ENCODE data around the gene PTPN6.

The PTPN6 gene

GRCh38 chr12:6923003-6923732 is 28.0 kb upstream of the PTPN6 start:
- DNase-seq: no peak

GRCh38 chr12:6923851-6924250 is 27.3 kb upstream of the PTPN6 start:
- no peak for DNase-seq

- DNase-seq: no peak
Observed at GRCh38 chr12:6925239-6925539, 26.0 kb upstream of the PTPN6 start.

GRCh38 chr12:6925540-6926279 is 25.4 kb upstream of the PTPN6 start:
- DNase-seq: no peak

- no peak for DNase-seq
Observed at GRCh38 chr12:6927379-6928021, 23.7 kb upstream of the PTPN6 start, which contains the start of gene ATN1. Gene ATN1, plus strand, starts transcription at chr12:6927959. Its CDS starts 6,043 bp downstream, at chr12:6934002.

- DNase-seq: no peak
Observed at GRCh38 chr12:6928022-6928702, 23.0 kb upstream of the PTPN6 start.

GRCh38 chr12:6928703-6929407 is 22.3 kb upstream of the PTPN6 start:
- DNase-seq: no peak

GRCh38 chr12:6929466-6930452 is 21.4 kb upstream of the PTPN6 start:
- DNase-seq: no peak

GRCh38 chr12:6932766-6933165 is 18.4 kb upstream of the PTPN6 start:
- DNase-seq: no peak

- no peak for DNase-seq
Observed at GRCh38 chr12:6934110-6934509, 17.0 kb upstream of the PTPN6 start.

- no peak for DNase-seq
Observed at GRCh38 chr12:6935371-6936193, 15.6 kb upstream of the PTPN6 start.

GRCh38 chr12:6936194-6936635 is 14.9 kb upstream of the PTPN6 start:
- no peak for DNase-seq

- DNase-seq: peak; percentile 67
Observed at GRCh38 chr12:6936636-6937480, 14.3 kb upstream of the PTPN6 start.

GRCh38 chr12:6937481-6938352 is 13.4 kb upstream of the PTPN6 start:
- DNase-seq: peak; percentile 95

- DNase-seq: no peak
Observed at GRCh38 chr12:6938353-6939190, 12.6 kb upstream of the PTPN6 start.

GRCh38 chr12:6939191-6939540 is 12.0 kb upstream of the PTPN6 start:
- no peak for DNase-seq

- no peak for DNase-seq
Observed at GRCh38 chr12:6941267-6941666, 9.9 kb upstream of the PTPN6 start.

GRCh38 chr12:6941782-6942181 is 9.4 kb upstream of the PTPN6 start:
- DNase-seq: no peak

Measured in stimulated activated CD4-positive, alpha-beta T cell treated with anti-CD3 and anti-CD28 coated beads, Interleukin-1b, Interleukin-23, amount 100 ng/mL, for 48 hours (primary cell).